Measurements from ENCODE around the gene FOXRED2. TPM values are rescaled to one million over a fixed set of nuclear protein-coding genes. Genes with fewer than 3 reads are reported as not detected.

Gene FOXRED2
- total and polyA plus RNA-seq, 2 experiments from 2014 or later, result 11.5 to 38.3 TPM

DNA sequence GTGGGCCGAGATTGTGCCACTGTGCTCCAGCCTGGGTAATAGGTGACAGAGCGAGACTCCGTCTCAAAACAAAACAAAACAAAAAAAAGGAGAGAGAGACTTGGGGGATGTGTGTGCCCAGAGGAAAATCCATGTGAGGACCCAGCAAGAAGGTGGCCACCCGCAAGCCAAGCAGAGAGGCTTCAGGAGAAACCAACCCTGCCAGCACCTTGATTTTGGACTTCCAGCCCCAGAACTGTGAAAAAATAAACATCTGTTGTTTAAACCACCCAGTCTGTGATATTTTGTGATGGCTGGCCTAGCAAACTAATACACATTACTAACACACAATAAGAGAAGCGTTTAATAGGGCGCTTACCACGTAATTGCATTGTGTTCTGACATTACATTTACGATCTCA, 46.6 kb downstream of the FOXRED2 start:
- no peak for DNase-seq (ENCODE audit: low spot score)
- H3K27me3 Mint-ChIP-seq (ENCODE audit: insufficient read depth, low read depth, poor library complexity), result peaks cover 21% of the 10 kb centered on the region

More for the DNA sequence above, 46.6 kb downstream of the FOXRED2 start:
- Histone ChIP-seq H3K27ac (ENCODE audit: low read depth) (no peak overlapping the region), H3K36me3 (ENCODE audit: insufficient read depth) (no peaks in the 10 kb centered on the region), H3K4me3 (no peak overlapping the region), H3F3A (replicated peaks; ENCODE audit: low read depth) (peaks cover 12% of the 10 kb centered on the region), H2AFZ (no peak overlapping the region), H3K4me1 (ENCODE audit: insufficient read depth) (peaks cover 27% of the 10 kb centered on the region), H3K4me2 (no peak overlapping the region), H3K27me3 (ENCODE audit: insufficient read depth) (no peaks in the 10 kb centered on the region), H3K79me2 (replicated peaks; ENCODE audit: insufficient read depth) (no peaks in the 10 kb centered on the region), H3K9me2 (ENCODE audit: insufficient read depth) (no peaks in the 10 kb centered on the region), H4K20me1 (replicated peaks; ENCODE audit: insufficient read depth) (no peaks in the 10 kb centered on the region)
- Mint-ChIP-seq H3K4me1 (peaks cover 35% of the 10 kb centered on the region), H3K27ac (no peak overlapping the region; the same call in 1 of the 2 replicates), H3K36me3 (ENCODE audit: low read depth) (peaks cover 2% of the 10 kb centered on the region; the same call in 1 of the 3 replicates), H3K9me3 (no peaks in the 10 kb centered on the region), H3K4me3 (no peak overlapping the region; the same call in 2 of the 3 replicates)
- no peak for TF ChIP-seq EZH2 (IDR thresholded peaks at IDR 0.05; ENCODE audit: low read depth, unreplicated experiment)
- TF ChIP-seq, protein P1, sequence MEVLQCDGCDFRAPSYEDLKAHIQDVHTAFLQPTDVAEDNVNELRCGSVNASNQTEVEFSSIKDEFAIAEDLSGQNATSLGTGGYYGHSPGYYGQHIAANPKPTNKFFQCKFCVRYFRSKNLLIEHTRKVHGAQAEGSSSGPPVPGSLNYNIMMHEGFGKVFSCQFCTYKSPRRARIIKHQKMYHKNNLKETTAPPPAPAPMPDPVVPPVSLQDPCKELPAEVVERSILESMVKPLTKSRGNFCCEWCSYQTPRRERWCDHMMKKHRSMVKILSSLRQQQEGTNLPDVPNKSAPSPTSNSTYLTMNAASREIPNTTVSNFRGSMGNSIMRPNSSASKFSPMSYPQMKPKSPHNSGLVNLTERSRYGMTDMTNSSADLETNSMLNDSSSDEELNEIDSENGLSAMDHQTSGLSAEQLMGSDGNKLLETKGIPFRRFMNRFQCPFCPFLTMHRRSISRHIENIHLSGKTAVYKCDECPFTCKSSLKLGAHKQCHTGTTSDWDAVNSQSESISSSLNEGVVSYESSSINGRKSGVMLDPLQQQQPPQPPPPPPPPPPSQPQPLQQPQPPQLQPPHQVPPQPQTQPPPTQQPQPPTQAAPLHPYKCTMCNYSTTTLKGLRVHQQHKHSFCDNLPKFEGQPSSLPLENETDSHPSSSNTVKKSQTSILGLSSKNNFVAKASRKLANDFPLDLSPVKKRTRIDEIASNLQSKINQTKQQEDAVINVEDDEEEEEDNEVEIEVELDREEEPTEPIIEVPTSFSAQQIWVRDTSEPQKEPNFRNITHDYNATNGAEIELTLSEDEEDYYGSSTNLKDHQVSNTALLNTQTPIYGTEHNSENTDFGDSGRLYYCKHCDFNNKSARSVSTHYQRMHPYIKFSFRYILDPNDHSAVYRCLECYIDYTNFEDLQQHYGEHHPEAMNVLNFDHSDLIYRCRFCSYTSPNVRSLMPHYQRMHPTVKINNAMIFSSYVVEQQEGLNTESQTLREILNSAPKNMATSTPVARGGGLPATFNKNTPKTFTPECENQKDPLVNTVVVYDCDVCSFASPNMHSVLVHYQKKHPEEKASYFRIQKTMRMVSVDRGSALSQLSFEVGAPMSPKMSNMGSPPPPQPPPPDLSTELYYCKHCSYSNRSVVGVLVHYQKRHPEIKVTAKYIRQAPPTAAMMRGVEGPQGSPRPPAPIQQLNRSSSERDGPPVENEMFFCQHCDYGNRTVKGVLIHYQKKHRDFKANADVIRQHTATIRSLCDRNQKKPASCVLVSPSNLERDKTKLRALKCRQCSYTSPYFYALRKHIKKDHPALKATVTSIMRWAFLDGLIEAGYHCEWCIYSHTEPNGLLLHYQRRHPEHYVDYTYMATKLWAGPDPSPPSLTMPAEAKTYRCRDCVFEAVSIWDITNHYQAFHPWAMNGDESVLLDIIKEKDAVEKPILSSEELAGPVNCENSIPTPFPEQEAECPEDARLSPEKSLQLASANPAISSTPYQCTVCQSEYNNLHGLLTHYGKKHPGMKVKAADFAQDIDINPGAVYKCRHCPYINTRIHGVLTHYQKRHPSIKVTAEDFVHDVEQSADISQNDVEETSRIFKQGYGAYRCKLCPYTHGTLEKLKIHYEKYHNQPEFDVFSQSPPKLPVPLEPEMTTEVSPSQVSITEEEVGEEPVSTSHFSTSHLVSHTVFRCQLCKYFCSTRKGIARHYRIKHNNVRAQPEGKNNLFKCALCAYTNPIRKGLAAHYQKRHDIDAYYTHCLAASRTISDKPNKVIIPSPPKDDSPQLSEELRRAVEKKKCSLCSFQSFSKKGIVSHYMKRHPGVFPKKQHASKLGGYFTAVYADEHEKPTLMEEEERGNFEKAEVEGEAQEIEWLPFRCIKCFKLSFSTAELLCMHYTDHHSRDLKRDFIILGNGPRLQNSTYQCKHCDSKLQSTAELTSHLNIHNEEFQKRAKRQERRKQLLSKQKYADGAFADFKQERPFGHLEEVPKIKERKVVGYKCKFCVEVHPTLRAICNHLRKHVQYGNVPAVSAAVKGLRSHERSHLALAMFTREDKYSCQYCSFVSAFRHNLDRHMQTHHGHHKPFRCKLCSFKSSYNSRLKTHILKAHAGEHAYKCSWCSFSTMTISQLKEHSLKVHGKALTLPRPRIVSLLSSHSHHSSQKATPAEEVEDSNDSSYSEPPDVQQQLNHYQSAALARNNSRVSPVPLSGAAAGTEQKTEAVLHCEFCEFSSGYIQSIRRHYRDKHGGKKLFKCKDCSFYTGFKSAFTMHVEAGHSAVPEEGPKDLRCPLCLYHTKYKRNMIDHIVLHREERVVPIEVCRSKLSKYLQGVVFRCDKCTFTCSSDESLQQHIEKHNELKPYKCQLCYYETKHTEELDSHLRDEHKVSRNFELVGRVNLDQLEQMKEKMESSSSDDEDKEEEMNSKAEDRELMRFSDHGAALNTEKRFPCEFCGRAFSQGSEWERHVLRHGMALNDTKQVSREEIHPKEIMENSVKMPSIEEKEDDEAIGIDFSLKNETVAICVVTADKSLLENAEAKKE (CRISPR knock-in tag; IDR thresholded peaks at IDR 0.05), result no peak
- no peak for TF ChIP-seq NANOG (IDR thresholded peaks at IDR 0.05; ENCODE audit: borderline replicate concordance)
- TF ChIP-seq STAT1 (IDR thresholded peaks at IDR 0.05; ENCODE audit: unreplicated experiment), result no peak
- no peak for TF ChIP-seq JUNB (IDR thresholded peaks at IDR 0.05; ENCODE audit: unreplicated experiment)
- no peak for TF ChIP-seq ZNF114 (CRISPR knock-in tag; IDR thresholded peaks at IDR 0.05)
- no peak for TF ChIP-seq CREB1 (CRISPR knock-in tag; IDR thresholded peaks at IDR 0.05; ENCODE audit: low read depth)
- TF ChIP-seq ZNF331 (CRISPR knock-in tag; IDR thresholded peaks at IDR 0.05; ENCODE audit: low read depth), result no peak
- no peak for TF ChIP-seq POLR2AphosphoS5 (IDR thresholded peaks at IDR 0.05; ENCODE audit: low read depth)
- TF ChIP-seq EZH2phosphoT487 (IDR thresholded peaks at IDR 0.05; ENCODE audit: unreplicated experiment), result no peak
- TF ChIP-seq, protein P2, sequence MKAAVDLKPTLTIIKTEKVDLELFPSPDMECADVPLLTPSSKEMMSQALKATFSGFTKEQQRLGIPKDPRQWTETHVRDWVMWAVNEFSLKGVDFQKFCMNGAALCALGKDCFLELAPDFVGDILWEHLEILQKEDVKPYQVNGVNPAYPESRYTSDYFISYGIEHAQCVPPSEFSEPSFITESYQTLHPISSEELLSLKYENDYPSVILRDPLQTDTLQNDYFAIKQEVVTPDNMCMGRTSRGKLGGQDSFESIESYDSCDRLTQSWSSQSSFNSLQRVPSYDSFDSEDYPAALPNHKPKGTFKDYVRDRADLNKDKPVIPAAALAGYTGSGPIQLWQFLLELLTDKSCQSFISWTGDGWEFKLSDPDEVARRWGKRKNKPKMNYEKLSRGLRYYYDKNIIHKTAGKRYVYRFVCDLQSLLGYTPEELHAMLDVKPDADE (IDR thresholded peaks at IDR 0.05), result no peak
- TF ChIP-seq, protein P3, sequence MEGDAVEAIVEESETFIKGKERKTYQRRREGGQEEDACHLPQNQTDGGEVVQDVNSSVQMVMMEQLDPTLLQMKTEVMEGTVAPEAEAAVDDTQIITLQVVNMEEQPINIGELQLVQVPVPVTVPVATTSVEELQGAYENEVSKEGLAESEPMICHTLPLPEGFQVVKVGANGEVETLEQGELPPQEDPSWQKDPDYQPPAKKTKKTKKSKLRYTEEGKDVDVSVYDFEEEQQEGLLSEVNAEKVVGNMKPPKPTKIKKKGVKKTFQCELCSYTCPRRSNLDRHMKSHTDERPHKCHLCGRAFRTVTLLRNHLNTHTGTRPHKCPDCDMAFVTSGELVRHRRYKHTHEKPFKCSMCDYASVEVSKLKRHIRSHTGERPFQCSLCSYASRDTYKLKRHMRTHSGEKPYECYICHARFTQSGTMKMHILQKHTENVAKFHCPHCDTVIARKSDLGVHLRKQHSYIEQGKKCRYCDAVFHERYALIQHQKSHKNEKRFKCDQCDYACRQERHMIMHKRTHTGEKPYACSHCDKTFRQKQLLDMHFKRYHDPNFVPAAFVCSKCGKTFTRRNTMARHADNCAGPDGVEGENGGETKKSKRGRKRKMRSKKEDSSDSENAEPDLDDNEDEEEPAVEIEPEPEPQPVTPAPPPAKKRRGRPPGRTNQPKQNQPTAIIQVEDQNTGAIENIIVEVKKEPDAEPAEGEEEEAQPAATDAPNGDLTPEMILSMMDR (conservative IDR thresholded peaks at IDR 0.05; ENCODE audit: low read depth in 2 of 2), result no peak
- TF ChIP-seq, protein P4, sequence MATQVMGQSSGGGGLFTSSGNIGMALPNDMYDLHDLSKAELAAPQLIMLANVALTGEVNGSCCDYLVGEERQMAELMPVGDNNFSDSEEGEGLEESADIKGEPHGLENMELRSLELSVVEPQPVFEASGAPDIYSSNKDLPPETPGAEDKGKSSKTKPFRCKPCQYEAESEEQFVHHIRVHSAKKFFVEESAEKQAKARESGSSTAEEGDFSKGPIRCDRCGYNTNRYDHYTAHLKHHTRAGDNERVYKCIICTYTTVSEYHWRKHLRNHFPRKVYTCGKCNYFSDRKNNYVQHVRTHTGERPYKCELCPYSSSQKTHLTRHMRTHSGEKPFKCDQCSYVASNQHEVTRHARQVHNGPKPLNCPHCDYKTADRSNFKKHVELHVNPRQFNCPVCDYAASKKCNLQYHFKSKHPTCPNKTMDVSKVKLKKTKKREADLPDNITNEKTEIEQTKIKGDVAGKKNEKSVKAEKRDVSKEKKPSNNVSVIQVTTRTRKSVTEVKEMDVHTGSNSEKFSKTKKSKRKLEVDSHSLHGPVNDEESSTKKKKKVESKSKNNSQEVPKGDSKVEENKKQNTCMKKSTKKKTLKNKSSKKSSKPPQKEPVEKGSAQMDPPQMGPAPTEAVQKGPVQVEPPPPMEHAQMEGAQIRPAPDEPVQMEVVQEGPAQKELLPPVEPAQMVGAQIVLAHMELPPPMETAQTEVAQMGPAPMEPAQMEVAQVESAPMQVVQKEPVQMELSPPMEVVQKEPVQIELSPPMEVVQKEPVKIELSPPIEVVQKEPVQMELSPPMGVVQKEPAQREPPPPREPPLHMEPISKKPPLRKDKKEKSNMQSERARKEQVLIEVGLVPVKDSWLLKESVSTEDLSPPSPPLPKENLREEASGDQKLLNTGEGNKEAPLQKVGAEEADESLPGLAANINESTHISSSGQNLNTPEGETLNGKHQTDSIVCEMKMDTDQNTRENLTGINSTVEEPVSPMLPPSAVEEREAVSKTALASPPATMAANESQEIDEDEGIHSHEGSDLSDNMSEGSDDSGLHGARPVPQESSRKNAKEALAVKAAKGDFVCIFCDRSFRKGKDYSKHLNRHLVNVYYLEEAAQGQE (IDR thresholded peaks at IDR 0.05; ENCODE audit: unreplicated experiment), result no peak
- ATAC-seq, result no peak

Measured in GM23338 (cell line).